HCT116 (cell line): ENCODE results near the gene NDUFA1. TPM values are rescaled to one million over a fixed set of nuclear protein-coding genes. Genes with fewer than 3 reads are reported as not detected.
A peak's percentile ranks its signal among the peaks of the same experiment; 100 is the strongest.

Experiments
- ATAC-seq: fragments of 200-7000 bp; cut with Tn5 transposase; 2 replicates; pipeline ENCODE4 v1.9.1; 2020; ENCODE audit warnings: mild to moderate bottlenecking, moderate library complexity
- BruUV-seq: library from RNA; stranded (reverse); fragments of 400-500 nt; replicated peaks from 2 replicates; lab custom pipeline; 2021; lab: Mats Ljungman, UMichigan
- CTCF ChIA-PET: fragments of 300-600 bp; sonication (Branson Sonifier 250); formaldehyde crosslinking; loops from one replicate; lab custom pipeline; 2021; ENCODE audit warnings: antibody characterized with exemption; lab: Charles Lee
- POLR2A ChIA-PET: fragments of 300-600, 350-600 bp; sonication (Branson Sonifier 250); formaldehyde crosslinking; loops from one replicate; lab custom pipeline; 2021; ENCODE audit warnings: antibody characterized with exemption; lab: Charles Lee
- RAD21 ChIA-PET, 2 experiments: fragments of 300-600 bp; sonication (Branson Sonifier 250); formaldehyde crosslinking; loops; one replicate each; lab custom pipeline; 2023; ENCODE audit warnings: low total read pairs in 2 of 2; ENCODE audit not compliant: uncharacterized antibody in 2 of 2, unreplicated experiment in 2 of 2, low non-redundant PET in 1 of 2; lab: Charles Lee
- DNase-seq: peaks from one replicate; pipeline ENCODE4 v3.0.0-alpha.2; 2010; ENCODE audit warnings: low read depth, low spot score
- H2AFZ ChIP-seq: fragments of 200-600 bp; shearing (Covaris generic), sonication (generic); 2 replicates; pipeline ENCODE4 v1.6.1; 2017; ENCODE audit warnings: low read depth, mixed run types, mixed read lengths, antibody characterized with exemption, low read length; ENCODE audit not compliant: poor library complexity, severe bottlenecking
- H3K27ac ChIP-seq: 2 replicates; pipeline ENCODE4 v1.5.1; 2012; ENCODE audit warnings: low read depth, low read length
- H3K27me3 ChIP-seq: fragments of 200-600 bp; sonication (generic); 2 replicates; pipeline ENCODE4 v1.6.1; 2016; ENCODE audit warnings: mixed run types, low read length, mixed read lengths; ENCODE audit not compliant: insufficient read depth
- H3K36me3 ChIP-seq, 2 experiments: fragments of 200-500 bp in 1 of 2; fragments of 200-600 bp in 1 of 2; sonication (Bioruptor generic) in 1 of 2; sonication (generic) in 1 of 2; 2 replicates each; pipeline versions ENCODE4 v1.5.1 to v1.6.1; 2014 to 2016; ENCODE audit warnings: low read length in 2 of 2, inconsistent platforms in 1 of 2, mixed read lengths in 1 of 2, mixed run types in 1 of 2; ENCODE audit not compliant: insufficient read depth in 2 of 2, control insufficient read depth in 1 of 2
- H3K4me1 ChIP-seq, 2 experiments: fragments of 200-600 bp in 1 of 2; sonication (generic) in 1 of 2; 2 replicates each; pipeline versions ENCODE4 v1.5.1 to v1.6.1; 2012 to 2017; ENCODE audit warnings: low read length in 2 of 2, inconsistent platforms in 1 of 2, mild to moderate bottlenecking in 1 of 2, mixed read lengths in 1 of 2, mixed run types in 1 of 2, moderate library complexity in 1 of 2; ENCODE audit not compliant: insufficient read depth in 2 of 2, control insufficient read depth in 1 of 2
- H3K4me2 ChIP-seq: fragments of 200-600 bp; sonication (generic); 2 replicates; pipeline ENCODE4 v1.6.1; 2017; ENCODE audit warnings: mixed run types, low read length, mixed read lengths
- H3K4me3 ChIP-seq, 2 experiments: fragments of 200-600 bp in 1 of 2; sonication (generic) in 1 of 2; replicated peaks in 1 of 2; 2 replicates each; pipeline ENCODE4 v1.5.1; 2011 to 2016; ENCODE audit warnings: low read length in 2 of 2, control low read depth in 1 of 2, low read depth in 1 of 2, mild to moderate bottlenecking in 1 of 2, mixed read lengths in 1 of 2, mixed run types in 1 of 2
- H3K79me2 ChIP-seq: fragments of 200-600 bp; sonication (generic); 2 replicates; pipeline ENCODE4 v1.6.1; 2017; ENCODE audit warnings: mild to moderate bottlenecking, mixed run types, low read length, moderate library complexity, mixed read lengths; ENCODE audit not compliant: insufficient read depth
- H3K9ac ChIP-seq: fragments of 200-600 bp; sonication (generic); 2 replicates; pipeline ENCODE4 v1.6.1; 2016; ENCODE audit warnings: low read length, mixed read lengths
- H3K9me2 ChIP-seq: fragments of 200-600 bp; sonication (generic), shearing (Covaris generic); 2 replicates; pipeline ENCODE4 v1.6.1; 2017; ENCODE audit warnings: mixed run types, mild to moderate bottlenecking, moderate library complexity; ENCODE audit not compliant: insufficient read depth
- H3K9me3 ChIP-seq, 2 experiments: fragments of 200-500 bp in 1 of 2; fragments of 200-600 bp in 1 of 2; sonication (Bioruptor generic) in 1 of 2; sonication (generic) in 1 of 2; 2 replicates each; pipeline ENCODE4 v1.6.1; 2014 to 2017; ENCODE audit warnings: low read length in 2 of 2, mixed read lengths in 2 of 2, inconsistent platforms in 1 of 2, low read depth in 1 of 2, mild to moderate bottlenecking in 1 of 2, mixed run types in 1 of 2, moderate library complexity in 1 of 2; ENCODE audit not compliant: control insufficient read depth in 1 of 2, insufficient read depth in 1 of 2
- H4K20me1 ChIP-seq: fragments of 200-600 bp; sonication (generic), shearing (Covaris generic); 2 replicates; pipeline ENCODE4 v1.6.1; 2017; ENCODE audit warnings: mixed run types, mild to moderate bottlenecking, moderate library complexity; ENCODE audit not compliant: insufficient read depth
- CBX3 ChIP-seq: IDR thresholded peaks from 2 replicates; pipeline ENCODE4 v1.6.1; 2012; ENCODE audit warnings: low read depth
- CEBPB ChIP-seq: IDR thresholded peaks from 2 replicates; pipeline ENCODE4 v1.6.1; 2012; ENCODE audit warnings: low read depth
- CTCF ChIP-seq, 3 experiments: fragments of 200-600 bp in 1 of 3; sonication (generic) in 1 of 3; IDR thresholded peaks in 2 of 3; conservative IDR thresholded peaks in 1 of 3; 2 replicates each; pipeline ENCODE4 v1.5.1; 2012 to 2017; ENCODE audit warnings: low read depth in 2 of 3, low read length in 2 of 3, antibody characterized with exemption in 1 of 3, borderline replicate concordance in 1 of 3, control low read depth in 1 of 3, mild to moderate bottlenecking in 1 of 3, mixed read lengths in 1 of 3, mixed run types in 1 of 3, moderate library complexity in 1 of 3; ENCODE audit not compliant: insufficient read depth in 1 of 3
- EGR1 ChIP-seq: IDR thresholded peaks from 2 replicates; pipeline ENCODE4 v1.6.1; 2012; ENCODE audit warnings: low read depth
- EZH2 ChIP-seq: fragments of 200-600 bp; sonication (generic); IDR thresholded peaks from 2 replicates; pipeline ENCODE4 v1.6.1; 2017; ENCODE audit warnings: antibody characterized with exemption, mixed run types
- FOSL1 ChIP-seq: IDR thresholded peaks from 2 replicates; pipeline ENCODE4 v1.6.1; 2012; ENCODE audit warnings: low read depth
- JUND ChIP-seq: IDR thresholded peaks from 2 replicates; pipeline ENCODE4 v1.6.1; 2012
- MAX ChIP-seq: IDR thresholded peaks from 2 replicates; pipeline ENCODE4 v1.6.1; 2012
- POLR2A ChIP-seq: IDR thresholded peaks from 2 replicates; pipeline ENCODE4 v1.7.0; 2011; ENCODE audit warnings: borderline replicate concordance; ENCODE audit not compliant: insufficient read depth, insufficient read length; ENCODE audit errors: extremely low read depth
- POLR2AphosphoS5 ChIP-seq: IDR thresholded peaks from 2 replicates; pipeline ENCODE4 v1.6.1; 2011; ENCODE audit warnings: mild to moderate bottlenecking, low read depth, low read length, moderate library complexity
- REST ChIP-seq: IDR thresholded peaks from 2 replicates; pipeline ENCODE4 v1.6.1; 2012; ENCODE audit warnings: low read depth
- SIN3A ChIP-seq: IDR thresholded peaks from 2 replicates; pipeline ENCODE4 v1.6.1; 2012; ENCODE audit warnings: low read depth
- TCF7L2 ChIP-seq: IDR thresholded peaks from 2 replicates; pipeline ENCODE4 v1.7.0; 2011; ENCODE audit warnings: borderline replicate concordance, inconsistent platforms; ENCODE audit not compliant: insufficient read depth, insufficient read length; ENCODE audit errors: extremely low read depth
- YY1 ChIP-seq: IDR thresholded peaks from 2 replicates; pipeline ENCODE4 v1.6.1; 2011; ENCODE audit warnings: low read length, low read depth, moderate library complexity, mild to moderate bottlenecking; ENCODE audit not compliant: insufficient replicate concordance; ENCODE audit errors: extremely low read depth
- ZBTB33 ChIP-seq: IDR thresholded peaks from 2 replicates; pipeline ENCODE4 v1.6.1; 2011; ENCODE audit warnings: mild to moderate bottlenecking, low read length, moderate library complexity; ENCODE audit not compliant: insufficient replicate concordance; ENCODE audit errors: extremely low read depth
- ZNF274 ChIP-seq: fragments of 200-500 bp; sonication (Bioruptor generic); IDR thresholded peaks from 2 replicates; pipeline ENCODE4 v1.6.1; 2014; ENCODE audit warnings: mild to moderate bottlenecking, low read depth, low read length, inconsistent platforms
- intact Hi-C: fragments of 100-400 bp; cut with micrococcal nuclease; formaldehyde crosslinking; loops from 2 replicates; pipeline ENCODE4 v1.10.0; 2022
- total RNA-seq: library from RNA; stranded (reverse); gene quantifications from one replicate; pipeline ENCODE4 v1.2.1, GENCODE V29; 2021; ENCODE audit not compliant: unreplicated experiment

Gene NDUFA1
- total RNA-seq, 1 experiment from 2014 or later: 92.2 TPM

GRCh38 chrX:119853444-119853843 lies 18.2 kb upstream of the NDUFA1 start:
- DNase-seq (no peak), ATAC-seq (no peak)
- no peaks in the 10 kb centered on the region for H3K27me3 ChIP-seq
- BruUV-seq: TSS peak; percentile 56
- peak overlapping the region; percentile 74 for H2AFZ ChIP-seq
- no peaks in the 10 kb centered on the region for H3K9me2 ChIP-seq
- TF ChIP-seq SIN3A (no peak), POLR2AphosphoS5 (no peak), ZBTB33 (no peak), YY1 (no peak), CEBPB (no peak), TCF7L2 (no peak), FOSL1 (no peak), JUND (no peak), EZH2 (no peak), CBX3 (no peak), EGR1 (no peak), CTCF (IDR thresholded peaks at IDR 0.05 in 2 of 3, conservative IDR thresholded peaks at IDR 0.05 in 1 of 3; ENCODE audit: borderline replicate concordance in 1 of 3, insufficient read depth in 1 of 3, low read depth in 2 of 3, low read length in 2 of 3) (no peak), MAX (no peak), POLR2A (no peak), ZNF274 (no peak), REST (no peak)
- peak overlapping the region; percentile 81 for H3K4me2 ChIP-seq
- peaks cover 0 to 8% of the 10 kb centered on the region in 2 experiments; a peak in 3 of 4 replicates for H3K4me1 ChIP-seq
- H3K79me2 ChIP-seq: peaks cover 20% of the 10 kb centered on the region
- peak overlapping the region; percentile 33; the same call in 1 of the 2 replicates for H3K9ac ChIP-seq
- no peaks in the 10 kb centered on the region for H3K9me3 ChIP-seq
- peaks cover 6 to 7% of the 10 kb centered on the region in 2 experiments; a peak in 3 of 4 replicates for H3K36me3 ChIP-seq
- intact Hi-C loops: loop anchor here (5.0 kb wide), 1 partner anchor 61 kb away; the partner anchor contains the start of gene RPL39
- CTCF ChIA-PET: interaction anchor here (1.1 kb wide), 1 partner anchor 34 kb away, joined by 3 read pairs; no protein-coding TSS in a partner anchor
- POLR2A ChIA-PET: interaction anchor here (0.6 to 2.6 kb wide), 6 partner anchors 9 to 89 kb away, joined by 3 to 22 read pairs (median 3); partner anchors contain the start of gene RPL39
- no peaks in the 10 kb centered on the region for H4K20me1 ChIP-seq
- peak overlapping the region; percentile 16; the same call in 1 of the 2 replicates for H3K27ac ChIP-seq
- H3K4me3 ChIP-seq: peak overlapping the region; percentile 27 to 87
- RAD21 ChIA-PET: no interaction called here
